ENCODE data around the gene RALGDS.

The RALGDS gene

GRCh38 chr9:133051281-133051900 lies 69.6 kb downstream of the RALGDS start:
- DNase-seq (ENCODE audit: low read depth), result no peak

- DNase-seq (ENCODE audit: low read depth), result no peak
Measured at GRCh38 chr9:133050781-133051180, 70.3 kb downstream of the RALGDS start.

- no peak for DNase-seq (ENCODE audit: low read depth)
Measured at GRCh38 chr9:133050142-133050541, 70.9 kb downstream of the RALGDS start.

GRCh38 chr9:133049043-133049442 lies 72.0 kb downstream of the RALGDS start:
- no peak for DNase-seq (ENCODE audit: low read depth)

- no peak for DNase-seq (ENCODE audit: low read depth)
Measured at GRCh38 chr9:133048595-133048994, 72.4 kb downstream of the RALGDS start.

Measured in GM04504 (cell line).